Ramos (cell line): ENCODE measurements around the gene PGA5.
"Not testable (repeated sequence)": the region's sequence is repeated elsewhere in the genome, so short reads cannot be mapped to it uniquely, and the experiment has no call there.

Source experiments
- in situ Hi-C: fragments of 300-500 bp; cut with MboI; formaldehyde crosslinking; loops from one replicate; pipeline ENCODE4 v1.14.3; 2022; ENCODE audit warnings: low sequenced_read_pairs; ENCODE audit not compliant: unreplicated experiment

Gene PGA5

DNA sequence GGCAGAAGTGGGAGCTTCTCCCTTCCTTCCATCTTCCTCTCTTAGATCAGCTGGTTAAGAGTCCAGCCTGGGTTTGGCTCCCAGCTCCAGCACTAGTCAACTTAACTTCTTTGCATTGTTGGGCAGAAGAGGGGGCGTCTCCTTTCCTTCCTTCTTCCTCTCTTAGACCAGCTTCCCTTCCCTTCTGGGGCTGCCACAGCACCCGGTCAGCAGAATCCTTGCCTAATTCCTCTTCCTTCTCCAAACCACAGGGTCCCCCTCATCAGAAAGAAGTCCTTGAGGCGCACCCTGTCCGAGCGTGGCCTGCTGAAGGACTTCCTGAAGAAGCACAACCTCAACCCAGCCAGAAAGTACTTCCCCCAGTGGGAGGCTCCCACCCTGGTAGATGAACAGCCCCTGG is 18.3 kb upstream of the PGA5 start:
- in situ Hi-C loops: not testable (repeated sequence)

GRCh38 chr11:61226457-61227137 is 14.4 kb upstream of the PGA5 start:
- in situ Hi-C loops: not testable (repeated sequence)

DNA sequence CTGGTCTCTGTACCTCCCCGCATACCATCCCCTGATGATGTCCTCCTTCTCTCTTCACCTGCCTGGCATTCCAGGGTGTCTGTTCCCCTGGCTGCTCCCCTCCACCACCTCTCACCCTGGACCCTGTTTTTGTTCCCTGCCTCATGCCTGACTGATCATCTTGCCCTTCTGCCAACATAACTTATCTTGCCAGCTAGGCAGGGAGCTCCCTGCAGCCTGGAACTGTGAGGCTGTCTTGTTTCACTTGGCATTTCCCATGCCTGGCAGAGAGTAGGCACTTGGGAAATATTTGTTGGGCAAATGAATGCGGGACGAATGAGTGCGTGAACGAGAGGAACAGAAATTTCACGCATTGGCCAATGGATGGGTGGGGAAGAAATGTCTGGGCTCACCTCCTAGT is 11.5 kb upstream of the PGA5 start:
- in situ Hi-C loops: not testable (repeated sequence)

DNA sequence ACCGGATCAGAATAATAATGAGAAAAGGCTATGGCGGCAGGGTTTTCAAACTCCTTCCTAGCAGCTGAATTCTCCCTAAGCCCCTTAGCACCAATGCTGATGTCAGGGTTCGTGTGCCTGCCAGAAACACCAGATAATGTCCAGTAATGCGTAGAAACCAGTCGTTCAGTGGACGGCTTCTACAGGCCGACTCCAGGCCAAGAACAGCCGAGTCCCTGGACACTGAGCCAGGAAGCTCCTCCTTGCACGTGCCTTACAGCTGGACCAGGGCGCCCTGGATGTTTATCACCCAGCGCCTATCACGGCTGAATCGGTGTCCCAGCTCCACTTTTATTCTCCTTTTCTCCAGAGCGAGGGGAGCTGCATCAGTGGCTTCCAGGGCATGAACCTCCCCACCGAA is 9.9 kb upstream of the PGA5 start:
- in situ Hi-C loops: not testable (repeated sequence)

GRCh38 chr11:61231585-61231984 is 9.4 kb upstream of the PGA5 start:
- in situ Hi-C loops: not testable (repeated sequence)

DNA sequence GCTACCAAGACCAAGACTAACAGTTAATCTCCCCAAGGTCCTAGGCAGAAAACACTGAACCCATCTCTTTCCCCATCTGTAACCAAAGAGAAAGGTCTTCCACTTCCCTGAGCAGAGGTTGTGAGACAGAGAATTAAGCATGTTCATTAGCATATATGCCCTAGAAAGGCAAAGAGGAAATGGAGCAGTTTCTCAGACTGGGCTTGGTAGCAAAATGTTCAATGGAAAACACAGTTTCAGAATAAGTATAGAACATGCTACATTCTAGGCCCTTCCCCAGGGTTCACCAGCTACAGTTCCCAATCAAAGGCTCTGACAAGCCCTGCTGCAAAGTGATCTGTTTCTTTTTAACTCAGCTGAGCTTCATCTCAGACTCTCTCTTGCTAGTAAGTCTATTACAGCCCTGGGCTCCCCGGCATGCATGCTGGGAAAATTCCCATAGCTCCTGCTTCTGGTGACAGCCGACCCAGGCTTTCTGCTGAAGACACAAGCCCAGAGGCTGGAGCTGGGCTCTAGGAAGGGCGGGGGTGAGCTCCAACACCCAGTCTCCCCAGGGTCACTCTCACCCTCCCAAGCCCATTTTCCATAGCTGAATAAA is 8.3 kb upstream of the PGA5 start:
- in situ Hi-C loops: not testable (repeated sequence)

- in situ Hi-C loops: not testable (repeated sequence)
Observed at GRCh38 chr11:61237130-61237529, 3.8 kb upstream of the PGA5 start.

DNA sequence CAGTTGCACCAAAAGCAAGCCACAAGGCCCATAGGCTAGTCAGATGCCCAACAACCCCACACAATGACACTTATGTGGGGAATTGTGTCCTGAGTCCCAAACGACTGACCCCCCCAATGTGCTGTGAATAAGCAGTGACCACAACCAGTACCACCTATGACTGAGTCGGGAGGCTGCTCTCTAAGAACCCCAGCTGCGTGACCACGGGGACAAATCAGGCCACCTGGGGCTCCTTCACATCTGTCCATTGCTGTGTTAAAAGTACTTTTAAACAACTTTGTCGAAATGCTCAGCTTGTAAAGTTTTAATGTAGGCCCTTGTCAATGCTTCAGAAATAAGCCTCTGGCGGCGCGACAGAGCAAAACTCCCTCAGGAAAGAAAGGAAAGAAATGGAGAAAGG is 687 bp upstream of the PGA5 start:
- in situ Hi-C loops: not testable (repeated sequence)

- in situ Hi-C loops: not testable (repeated sequence)
Observed at GRCh38 chr11:61241526-61241925, 551 bp downstream of the PGA5 start.

- in situ Hi-C loops: not testable (repeated sequence)
Observed at GRCh38 chr11:61245284-61245964, 4.4 kb downstream of the PGA5 start.

GRCh38 chr11:61248071-61248470 is 7.1 kb downstream of the PGA5 start:
- in situ Hi-C loops: not testable (repeated sequence)

DNA sequence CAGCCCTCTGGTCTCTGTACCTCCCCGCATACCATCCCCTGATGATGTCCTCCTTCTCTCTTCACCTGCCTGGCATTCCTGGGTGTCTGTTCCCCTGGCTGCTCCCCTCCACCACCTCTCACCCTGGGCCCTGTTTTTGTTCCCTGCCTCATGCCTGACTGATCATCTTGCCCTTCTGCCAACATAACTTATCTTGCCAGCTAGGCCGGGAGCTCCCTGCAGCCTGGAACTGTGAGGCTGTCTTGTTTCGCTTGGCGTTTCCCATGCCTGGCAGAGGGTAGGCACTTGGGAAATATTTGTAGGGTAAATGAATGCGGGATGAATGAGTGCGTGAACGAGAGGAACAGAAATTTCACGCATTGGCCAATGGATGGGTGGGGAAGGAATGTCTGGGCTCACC is 8.2 kb downstream of the PGA5 start:
- in situ Hi-C loops: not testable (repeated sequence)

- in situ Hi-C loops: loop anchor here (10.0 kb wide), 1 partner anchor 134 kb away; no protein-coding TSS in a partner anchor
Observed at GRCh38 chr11:61250796-61251765, 10.1 kb downstream of the PGA5 start.

GRCh38 chr11:61252332-61252731 is 11.4 kb downstream of the PGA5 start:
- in situ Hi-C loops: loop anchor here (10.0 kb wide), 1 partner anchor 132 kb away; no protein-coding TSS in a partner anchor

DNA sequence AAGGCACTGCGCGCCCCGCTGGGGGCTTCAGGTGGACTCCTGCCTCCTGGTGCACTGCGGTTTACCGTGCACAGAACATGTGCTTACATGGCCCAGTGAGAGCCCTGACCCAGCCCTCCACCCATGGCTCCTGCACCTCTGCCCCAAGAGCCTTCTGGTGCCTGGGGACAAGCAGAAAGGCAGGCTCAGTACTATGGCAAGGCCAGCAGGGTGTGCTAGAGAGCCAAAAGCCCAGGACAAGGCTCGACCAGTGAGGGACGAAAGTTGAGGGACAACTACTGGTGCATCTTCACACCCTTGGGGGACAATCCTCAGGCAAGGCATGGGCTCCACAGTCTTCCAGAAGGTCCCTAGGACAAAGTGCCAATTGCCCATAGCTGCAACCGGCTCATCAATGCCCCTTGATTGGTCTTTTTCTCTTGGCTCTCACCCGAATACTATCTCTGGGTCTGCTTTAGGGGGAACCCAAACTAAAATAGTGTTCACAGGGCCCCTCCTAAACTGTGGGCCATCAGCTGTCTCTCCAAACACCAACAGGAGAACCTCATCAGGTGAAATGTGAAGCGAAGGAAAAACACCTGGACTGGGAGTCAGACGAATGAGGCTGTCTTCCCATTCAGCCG is 13.5 kb downstream of the PGA5 start:
- in situ Hi-C loops: loop anchor here (10.0 kb wide), 1 partner anchor 130 kb away; no protein-coding TSS in a partner anchor

GRCh38 chr11:61256710-61257482 is 15.9 kb downstream of the PGA5 start:
- in situ Hi-C loops: loop anchor here (10.0 kb wide), 1 partner anchor 128 kb away; no protein-coding TSS in a partner anchor

DNA sequence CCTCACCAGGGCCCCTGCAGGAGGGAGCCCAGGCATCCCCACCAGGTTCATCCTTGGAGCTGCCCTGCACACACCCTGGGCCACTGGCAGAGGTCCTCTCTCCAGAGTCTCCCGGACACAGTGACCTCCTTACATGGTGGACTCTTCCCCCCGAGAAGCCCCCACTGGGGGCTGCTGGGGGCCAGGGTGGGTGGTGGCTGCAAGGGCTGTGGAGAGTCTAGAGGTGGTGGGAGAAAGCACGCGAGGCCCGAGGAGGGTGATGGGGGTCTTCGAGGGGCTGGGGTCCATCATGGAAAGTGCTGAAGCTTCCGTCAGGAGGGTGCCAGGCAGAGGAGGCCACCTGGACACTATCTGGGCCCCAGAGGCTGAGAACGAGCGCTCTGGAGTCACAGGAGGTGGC is 17.6 kb downstream of the PGA5 start:
- in situ Hi-C loops: loop anchor here (10.0 kb wide), 1 partner anchor 126 kb away; no protein-coding TSS in a partner anchor

DNA sequence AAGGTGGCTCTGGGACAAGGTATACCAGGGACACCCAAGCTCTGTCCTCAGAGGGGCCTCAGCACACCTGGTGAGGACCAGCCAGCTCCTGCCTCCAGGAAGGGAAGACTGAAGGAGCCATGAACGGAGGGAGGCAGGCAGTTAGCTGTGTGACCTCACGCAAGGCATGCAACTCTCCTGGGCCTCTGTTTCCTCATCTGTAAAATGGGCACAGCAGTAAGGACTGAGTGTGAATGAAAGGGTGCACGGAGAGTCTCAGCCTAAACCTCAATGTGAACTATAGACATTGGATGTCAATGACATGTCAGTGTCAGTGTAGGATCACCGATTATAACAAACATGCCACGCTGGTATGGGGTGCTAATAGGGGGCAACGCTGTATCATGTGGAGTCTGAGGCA is 18.4 kb downstream of the PGA5 start:
- in situ Hi-C loops: loop anchor here (10.0 kb wide), 1 partner anchor 125 kb away; no protein-coding TSS in a partner anchor

DNA sequence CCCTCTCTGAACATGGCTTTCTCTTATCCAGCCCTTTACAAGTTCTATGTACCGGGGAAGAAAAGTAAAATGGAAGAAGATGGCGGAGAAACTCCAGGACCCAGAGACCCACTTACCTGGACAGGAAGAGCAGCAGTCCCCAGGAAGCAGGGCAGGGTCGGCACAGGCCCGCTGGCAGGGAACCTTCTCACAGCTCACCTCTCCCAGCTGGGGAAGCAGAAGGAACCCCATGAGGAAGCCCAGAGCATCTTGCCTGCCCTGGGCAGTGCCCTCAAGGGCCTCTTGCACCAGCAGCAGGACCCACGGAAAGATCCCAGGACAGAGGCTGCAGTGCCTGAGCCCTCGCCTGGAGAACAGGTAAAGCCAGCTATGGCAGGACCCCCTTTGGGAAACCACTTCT is 23.4 kb downstream of the PGA5 start:
- in situ Hi-C loops: no loop called here
